GM12878 (cell line): ENCODE measurements around the gene CAMK1.

Experiments
- BCL3 ChIP-seq: IDR thresholded peaks from 2 replicates; pipeline ENCODE4 v1.6.1; 2011; ENCODE audit warnings: borderline replicate concordance, low read depth, mild to moderate bottlenecking, moderate library complexity, low read length; ENCODE audit not compliant: insufficient read depth, poor library complexity, severe bottlenecking
- CTCF ChIP-seq, 3 experiments: IDR thresholded peaks in 2 of 3; conservative IDR thresholded peaks in 1 of 3; 2 replicates each; pipeline ENCODE4 v1.5.1; 2011; ENCODE audit warnings: low read depth in 3 of 3, low read length in 3 of 3, mild to moderate bottlenecking in 3 of 3, control low read depth in 2 of 3, moderate library complexity in 2 of 3, inconsistent platforms in 1 of 3, mixed read lengths in 1 of 3; ENCODE audit not compliant: control insufficient read depth in 2 of 3, insufficient read depth in 1 of 3; ENCODE audit errors: extremely low read depth in 1 of 3
- MXI1 ChIP-seq: fragments of 150-350 bp; IDR thresholded peaks from 2 replicates; pipeline ENCODE4 v1.6.1; 2011; ENCODE audit warnings: low read depth, mild to moderate bottlenecking, inconsistent platforms, low read length, improper control_type of control experiment
- POLR2A ChIP-seq: IDR thresholded peaks from 2 replicates; pipeline ENCODE4 v1.6.1; 2011; ENCODE audit warnings: low read depth, mild to moderate bottlenecking, low read length
- RCOR1 ChIP-seq: conservative IDR thresholded peaks from 2 replicates; pipeline ENCODE4 v1.6.1; 2012; ENCODE audit warnings: low read depth, low read length, improper control_type of control experiment
- RELA ChIP-seq: fragments of 450-650 bp; IDR thresholded peaks from 2 replicates; pipeline ENCODE4 v1.8.0; 2014; ENCODE audit warnings: borderline replicate concordance; ENCODE audit not compliant: partially characterized antibody
- SP1 ChIP-seq: IDR thresholded peaks from one replicate; pipeline ENCODE4 v1.6.1; 2011; ENCODE audit warnings: low read depth, low read length
- TAF1 ChIP-seq: IDR thresholded peaks from 2 replicates; pipeline ENCODE4 v1.6.1; 2011; ENCODE audit warnings: mild to moderate bottlenecking, low read depth, low read length, borderline replicate concordance
- TCF12 ChIP-seq: IDR thresholded peaks from 2 replicates; pipeline ENCODE4 v1.6.1; 2011; ENCODE audit warnings: low read depth, mild to moderate bottlenecking, low read length
- USF1 ChIP-seq: IDR thresholded peaks from 2 replicates; pipeline ENCODE4 v1.6.1; 2011; ENCODE audit warnings: borderline replicate concordance, low read depth, mild to moderate bottlenecking, moderate library complexity, mixed read lengths, low read length; ENCODE audit not compliant: insufficient read depth; ENCODE audit errors: extremely low read length
- ZNF24 ChIP-seq: fragments of 450-650 bp; IDR thresholded peaks from 2 replicates; pipeline ENCODE4 v1.6.1; 2017; ENCODE audit warnings: antibody characterized with exemption, mild to moderate bottlenecking

- TF ChIP-seq POLR2A (0 out of 2 replicates have a peak, but pooled peaks have one; percentile 18), USF1 (no peak), BCL3 (no peak), RCOR1 (no peak), SP1 (no peak), CTCF (IDR thresholded peaks at IDR 0.05 in 2 of 3, conservative IDR thresholded peaks at IDR 0.05 in 1 of 3; ENCODE audit: control insufficient read depth in 2 of 3, extremely low read depth in 1 of 3, insufficient read depth in 1 of 3, low read depth in 3 of 3, low read length in 3 of 3) (no peak), MXI1 (no peak), RELA (no peak), ZNF24 (no peak), TAF1 (no peak), TCF12 (no peak)
Observed at GRCh38 chr3:9817436-9817835, 47.7 kb upstream of the CAMK1 start.
